NCI-H82 (cell line): Measurements from ENCODE around the gene KRT85.
A peak's percentile ranks its signal among the peaks of the same experiment; 100 is the strongest.
"Not testable (repeated sequence)": the region's sequence is repeated elsewhere in the genome, so short reads cannot be mapped to it uniquely, and the experiment has no call there.

Experiments
- DNase-seq: peaks from one replicate; lab custom pipeline; 2025; lab: John Stamatoyannopoulos, UW

KRT85 gene

DNA sequence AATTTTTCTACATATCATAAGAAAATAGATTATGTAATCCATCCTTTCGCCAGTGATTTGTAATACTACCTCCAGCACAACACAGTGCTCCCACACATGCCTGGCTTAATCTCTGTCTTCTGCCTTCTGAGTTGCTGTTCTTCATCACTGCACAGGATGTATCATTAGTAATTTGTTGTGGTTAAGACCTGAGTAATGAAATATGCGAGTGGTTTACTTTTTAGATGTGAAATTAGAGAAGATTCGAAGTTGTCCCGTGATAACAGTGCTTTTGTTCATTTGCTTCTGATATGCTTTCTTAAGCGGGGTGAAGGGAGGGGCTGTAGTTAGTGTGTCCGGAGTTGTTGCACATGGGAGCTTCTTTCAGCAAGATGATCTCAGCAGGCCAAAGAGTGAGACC is 18.1 kb downstream of the KRT85 start:
- peak; percentile 39 for DNase-seq

DNA sequence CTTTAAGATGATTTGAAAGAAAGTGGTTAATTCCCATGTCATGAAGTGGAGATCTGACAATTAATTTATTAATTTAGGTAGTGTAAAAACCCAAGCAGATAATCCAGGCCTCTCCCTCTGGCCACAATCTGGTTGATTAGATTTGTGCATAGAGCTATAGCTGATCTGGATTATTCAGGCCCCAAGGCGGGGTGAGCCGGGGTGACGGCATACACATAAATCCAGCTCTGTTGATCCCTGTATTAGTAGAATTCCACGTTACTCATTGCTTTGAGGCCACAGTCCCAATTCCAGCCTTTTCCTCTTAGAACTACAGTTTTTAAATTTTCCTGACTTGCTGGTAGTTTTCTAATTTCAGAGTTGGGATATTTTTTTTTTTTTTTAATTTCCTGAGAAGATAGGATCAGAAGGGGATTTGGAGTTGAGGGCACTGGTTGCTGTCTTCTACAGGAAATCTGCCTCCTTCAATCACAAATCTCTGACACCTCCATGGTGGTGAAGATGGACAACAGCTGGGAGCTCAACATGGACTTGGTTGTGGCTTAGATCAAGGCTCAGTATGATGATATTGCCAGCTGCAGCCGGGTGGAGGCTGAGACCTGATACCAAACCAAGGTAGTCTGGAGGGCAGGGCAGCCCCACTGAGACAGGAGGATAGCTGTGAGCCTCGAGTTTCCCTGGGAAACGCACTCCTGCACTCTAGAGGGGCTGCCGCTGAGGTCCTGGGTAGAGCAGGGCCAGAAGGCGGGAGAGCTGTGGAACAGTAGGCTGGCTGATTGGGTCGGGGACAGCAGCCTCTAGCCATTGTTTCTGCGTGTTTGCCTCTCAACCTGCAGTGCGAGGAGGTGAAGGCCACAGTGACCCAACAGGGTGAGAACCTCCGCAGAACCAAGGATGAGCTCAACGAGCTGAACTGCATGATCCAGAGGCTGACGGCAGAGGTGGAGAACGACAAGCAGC is 19.4 kb downstream of the KRT85 start:
- DNase-seq = peak; percentile 97

DNA sequence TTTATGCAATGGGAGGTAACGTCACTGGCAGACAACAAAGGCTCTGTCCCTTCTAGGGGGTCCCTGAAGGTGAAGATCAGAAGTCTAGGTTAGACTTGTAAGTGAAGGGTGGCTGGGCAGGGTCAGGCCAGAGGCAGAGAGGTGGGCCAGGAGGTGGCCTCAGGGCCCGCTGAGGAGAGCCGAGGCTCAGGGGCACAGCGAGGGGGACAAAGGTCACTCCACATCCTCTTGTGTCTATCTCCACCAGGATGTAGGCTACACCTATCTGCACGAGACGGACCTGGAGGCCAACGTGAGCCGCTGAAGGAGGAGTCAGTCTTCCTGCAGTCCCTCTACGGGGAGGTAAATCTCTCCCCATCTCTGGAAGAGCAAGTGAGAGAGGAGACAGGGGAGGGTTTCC is 20.3 kb downstream of the KRT85 start:
- DNase-seq = no peak

DNA sequence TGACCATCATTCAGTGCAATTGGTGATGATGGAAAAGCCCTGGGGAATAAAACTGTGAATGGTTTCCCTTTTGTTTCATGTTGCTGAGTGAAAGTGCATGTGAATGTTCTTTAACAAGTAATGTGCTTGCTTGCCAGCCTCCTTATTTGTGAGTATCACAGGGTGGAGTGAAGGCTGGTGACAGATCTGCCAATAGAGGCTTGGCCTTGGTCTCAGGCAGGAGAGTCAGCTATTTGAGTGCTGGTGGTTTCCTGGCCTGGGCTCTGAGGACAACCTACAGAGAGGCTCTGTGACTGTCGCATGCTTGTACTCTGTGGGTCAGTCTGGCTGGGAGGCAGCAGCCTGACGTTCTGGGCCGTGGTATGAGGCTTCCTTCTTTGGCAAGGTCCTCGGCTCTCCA is 20.7 kb downstream of the KRT85 start:
- no peak for DNase-seq

DNA sequence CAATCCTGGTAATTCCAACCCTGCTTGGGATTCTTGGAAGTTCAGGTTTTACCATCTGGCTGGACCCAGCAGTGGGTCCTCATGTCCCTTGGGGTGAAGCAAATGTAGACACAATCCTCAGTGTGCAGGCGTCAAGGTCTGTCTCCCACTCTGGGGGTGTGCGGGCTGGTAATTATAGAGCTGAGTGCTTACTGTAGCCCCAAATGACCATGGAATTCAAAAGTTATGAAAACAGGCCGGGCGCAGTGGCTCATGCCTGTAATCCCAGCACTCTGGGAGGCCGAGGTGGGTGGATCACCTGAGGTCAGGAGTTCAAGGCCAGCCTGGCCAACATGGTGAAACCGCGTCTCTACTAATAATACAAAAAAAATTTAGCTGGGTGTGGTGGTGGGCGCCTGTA is 22.2 kb downstream of the KRT85 start:
- DNase-seq = not testable (repeated sequence)

DNA sequence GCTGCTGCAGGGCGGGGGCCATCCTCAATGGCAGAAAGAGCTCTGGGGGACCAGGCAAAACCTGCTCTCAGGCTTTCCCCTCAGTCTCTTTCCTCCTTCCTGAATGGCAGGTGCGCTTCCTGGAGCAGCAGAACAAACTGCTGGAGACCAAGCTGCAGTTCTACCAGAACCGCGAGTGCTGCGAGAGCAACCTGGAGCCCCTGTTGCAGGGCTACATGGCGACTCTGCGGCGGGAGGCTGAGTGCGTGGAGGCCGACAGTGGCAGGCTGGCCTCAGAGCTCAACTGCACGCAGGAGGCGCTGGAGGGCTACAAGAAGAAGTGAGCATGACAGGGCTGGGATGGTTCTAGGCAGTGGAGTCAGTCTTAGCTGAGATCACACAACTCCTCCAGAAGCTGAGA is 23.2 kb downstream of the KRT85 start:
- DNase-seq = no peak

DNA sequence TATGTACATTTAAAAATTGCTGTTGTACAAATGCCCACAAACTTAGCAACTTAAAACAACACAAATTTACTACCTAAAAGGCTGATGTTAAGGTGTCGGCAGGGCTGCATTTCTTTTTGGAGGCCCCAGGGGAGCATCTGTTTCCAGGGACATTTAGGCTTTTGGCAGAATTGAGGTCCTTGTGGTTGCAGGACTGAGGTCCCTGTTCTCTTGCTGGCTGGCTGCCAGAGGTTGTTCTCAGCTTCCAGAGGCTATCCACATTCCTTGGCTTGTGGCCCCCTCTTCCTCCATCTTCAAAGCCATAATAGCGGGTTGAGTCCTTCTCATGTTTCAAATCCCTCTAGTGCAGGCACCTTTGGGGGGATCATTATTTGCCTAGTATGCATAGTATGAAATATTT is 23.7 kb downstream of the KRT85 start:
- no peak for DNase-seq

DNA sequence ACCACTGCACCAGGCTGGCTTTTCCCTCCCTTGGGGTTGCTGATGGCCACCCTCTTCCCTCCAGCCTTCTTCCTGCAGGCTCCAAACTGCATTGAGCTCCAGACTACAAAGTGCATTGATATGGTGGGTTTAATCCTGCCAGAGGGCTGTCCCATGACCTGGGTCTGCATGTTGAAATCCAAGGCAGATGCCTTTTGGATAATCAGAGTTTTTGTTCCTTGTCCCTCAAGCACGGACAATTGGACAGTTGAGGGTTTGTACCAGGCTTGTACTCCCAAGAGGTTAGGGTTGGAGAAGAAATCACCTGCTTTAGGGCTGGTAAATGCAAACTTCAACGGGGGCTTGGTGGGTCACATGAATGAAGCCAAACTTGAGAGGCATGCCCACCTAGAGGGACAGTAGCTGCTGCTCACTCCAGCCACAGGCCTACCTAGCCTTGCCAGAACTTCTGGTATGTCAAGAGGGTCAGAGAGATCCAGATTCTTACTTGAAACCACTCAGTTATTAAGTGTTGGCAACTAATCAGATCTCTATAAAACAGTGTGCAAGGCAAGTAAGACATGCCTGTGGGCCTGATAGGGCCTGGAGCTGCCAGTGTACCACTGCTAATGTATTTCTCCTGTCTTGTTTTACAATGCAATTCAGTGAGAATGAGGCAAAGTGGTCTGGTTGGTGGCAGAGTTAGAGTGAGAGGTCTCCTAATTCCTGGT is 24.3 kb downstream of the KRT85 start:
- no peak for DNase-seq

DNA sequence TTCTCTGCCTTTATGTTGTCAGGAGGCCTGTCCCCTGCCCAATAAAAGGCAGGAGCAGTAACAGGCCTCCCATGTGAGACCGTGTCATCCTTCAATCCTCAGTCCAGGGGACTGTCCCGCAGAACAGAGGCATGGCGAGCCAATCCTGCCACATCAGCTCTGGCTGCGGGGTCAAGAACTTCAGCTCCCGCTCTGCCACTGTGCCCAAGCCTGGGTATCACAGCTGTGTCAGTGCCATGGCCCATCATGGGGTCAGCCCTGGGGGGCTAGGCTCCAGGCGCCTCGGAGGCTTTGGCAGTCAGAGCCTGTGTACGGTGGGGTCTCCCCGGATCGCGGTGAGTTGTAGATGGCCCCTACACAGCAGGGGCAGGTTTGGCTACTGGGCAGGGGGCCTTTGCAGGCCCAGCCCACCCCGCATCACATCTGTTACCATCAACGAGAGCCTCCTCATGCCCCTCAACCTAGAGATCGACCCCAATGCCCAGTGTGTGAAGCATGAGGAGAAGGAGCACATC is 26.2 kb downstream of the KRT85 start:
- no peak for DNase-seq

DNA sequence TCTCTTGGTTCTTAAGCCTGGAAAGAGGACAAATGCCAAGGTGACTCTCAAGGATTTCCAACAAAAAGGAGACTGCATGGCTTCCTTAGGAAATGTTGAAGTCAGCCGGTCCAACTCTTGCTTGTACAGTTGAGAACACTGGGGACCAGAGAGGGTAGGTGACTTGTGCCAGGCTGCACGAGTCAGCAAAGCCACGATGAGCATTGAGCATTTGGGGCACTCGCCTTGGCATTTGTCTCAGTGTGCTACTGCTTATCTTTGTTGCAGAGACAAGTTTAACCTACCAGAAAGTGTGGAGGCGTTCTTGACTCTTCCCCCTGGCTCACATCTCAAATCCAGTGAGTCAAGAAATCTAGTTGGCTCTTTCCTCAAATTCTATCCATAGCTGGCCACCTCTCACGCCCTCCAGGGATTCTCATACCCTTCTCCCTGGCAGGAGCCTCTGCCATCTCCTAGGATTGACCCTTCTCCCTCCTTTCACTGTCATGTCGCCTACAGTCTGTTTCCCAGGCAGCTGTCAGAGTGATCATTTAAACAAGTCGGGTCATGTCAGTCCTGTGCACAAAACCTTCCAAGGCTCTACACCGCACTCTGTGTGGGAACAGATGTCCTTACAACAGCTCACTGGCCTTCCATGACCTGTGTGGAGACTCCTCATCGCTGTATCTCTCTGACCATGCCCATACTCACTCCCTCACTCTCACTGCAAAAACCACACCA is 28.9 kb downstream of the KRT85 start:
- no peak for DNase-seq

DNA sequence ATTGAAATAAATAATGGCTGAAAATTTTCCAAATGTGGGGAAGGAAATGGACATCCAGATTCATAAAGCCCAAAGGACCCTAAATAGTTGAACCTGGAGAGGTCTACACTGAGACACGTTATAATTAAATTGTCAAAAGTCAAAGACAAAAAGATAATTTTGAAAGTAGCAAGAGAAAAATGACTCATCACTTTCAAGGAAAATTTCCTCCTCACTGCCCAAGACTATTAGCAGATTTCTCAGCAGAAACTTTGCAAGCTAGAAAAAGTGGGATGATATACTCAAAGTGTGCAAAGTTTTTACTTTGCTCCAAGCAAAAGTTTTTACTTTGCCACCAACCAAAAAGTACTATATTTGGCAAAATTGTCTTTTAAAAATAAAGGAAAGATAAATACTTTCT is 30.2 kb downstream of the KRT85 start:
- no peak for DNase-seq

DNA sequence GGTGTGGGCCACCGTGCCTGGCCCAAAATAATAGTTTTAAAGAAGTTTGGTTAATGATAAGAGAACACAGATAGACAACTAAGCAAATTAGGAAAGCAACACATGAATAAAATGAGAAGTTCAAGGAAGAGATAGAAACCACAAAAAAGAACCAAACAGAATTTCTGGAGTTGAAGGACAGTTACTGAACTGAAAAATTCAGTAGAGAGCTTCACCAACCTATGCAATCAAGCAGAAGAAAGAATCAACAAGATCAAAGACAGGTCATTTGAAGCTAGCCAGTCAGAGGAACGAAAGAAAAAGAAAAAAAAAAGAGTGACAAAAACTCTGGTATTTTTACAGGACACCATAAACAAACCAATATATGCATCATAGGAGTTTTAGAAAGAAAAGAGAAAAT is 30.6 kb downstream of the KRT85 start:
- DNase-seq = no peak

DNA sequence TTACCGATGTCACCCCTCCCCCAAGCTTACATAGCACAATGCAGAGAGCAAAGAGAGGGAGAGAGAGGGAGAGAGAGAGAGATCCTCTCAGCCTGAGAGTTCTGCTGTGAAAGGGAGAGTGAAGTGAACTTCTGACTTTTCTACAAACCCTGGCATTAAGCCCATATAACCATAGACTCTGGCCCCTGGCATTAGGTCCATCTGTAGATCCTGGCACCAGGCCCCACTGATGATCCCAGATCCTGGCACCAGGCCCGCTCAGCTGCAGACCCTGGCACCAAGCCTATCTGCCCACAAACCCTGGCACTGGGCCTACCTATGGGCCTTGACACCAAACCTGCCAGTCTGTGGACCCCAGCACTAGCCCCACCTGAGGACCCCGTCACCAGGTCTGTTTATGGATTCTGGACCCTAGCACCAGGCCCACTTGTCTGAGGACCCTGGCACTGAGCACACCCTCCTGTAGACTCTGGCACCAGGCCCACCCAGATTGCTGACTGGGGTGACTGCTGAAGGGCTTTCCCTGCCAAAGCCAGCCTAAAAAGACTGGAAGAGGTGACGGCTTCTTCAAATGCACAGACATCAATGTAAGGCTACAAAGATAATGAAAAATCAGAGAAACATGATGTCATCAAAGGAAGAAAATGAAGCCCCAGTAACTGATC is 31.6 kb downstream of the KRT85 start:
- no peak for DNase-seq

DNA sequence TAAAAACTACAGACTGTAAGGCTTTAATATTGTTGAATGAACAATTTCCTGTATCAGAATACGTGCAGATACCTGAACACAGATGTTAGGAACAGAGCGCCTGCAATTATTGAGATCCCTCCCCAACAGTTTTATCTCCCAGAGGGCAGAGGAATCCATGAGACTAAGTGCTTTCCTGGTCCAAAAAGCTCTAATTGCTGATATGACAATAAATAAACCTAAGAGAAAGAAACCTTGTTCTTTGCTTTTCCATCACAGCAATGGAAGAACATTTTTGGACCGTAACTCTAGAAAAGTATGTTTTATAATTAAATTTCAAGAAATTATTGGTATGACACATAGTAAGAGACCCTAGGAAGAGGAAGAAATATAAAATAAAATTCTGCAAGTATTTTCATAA is 33.1 kb downstream of the KRT85 start:
- DNase-seq = no peak

DNA sequence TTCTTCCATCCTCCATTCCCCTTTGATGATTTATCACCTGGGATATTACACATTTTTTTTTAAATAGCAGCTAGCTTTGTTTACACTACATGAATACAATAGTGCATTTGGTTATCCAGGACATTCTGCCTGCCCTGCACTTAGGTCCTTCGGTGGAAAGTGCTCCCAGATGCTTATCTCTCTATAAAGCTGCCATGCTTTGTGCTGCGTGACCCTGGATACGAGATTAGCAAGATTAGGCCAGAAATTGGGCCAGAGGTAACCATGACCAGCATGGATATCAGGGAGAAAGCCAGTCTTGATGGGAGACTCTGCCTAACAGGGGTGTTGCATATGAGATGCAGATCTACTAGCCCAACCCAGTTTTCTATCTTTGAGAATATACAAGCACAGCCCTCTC is 34.0 kb downstream of the KRT85 start:
- no peak for DNase-seq

DNA sequence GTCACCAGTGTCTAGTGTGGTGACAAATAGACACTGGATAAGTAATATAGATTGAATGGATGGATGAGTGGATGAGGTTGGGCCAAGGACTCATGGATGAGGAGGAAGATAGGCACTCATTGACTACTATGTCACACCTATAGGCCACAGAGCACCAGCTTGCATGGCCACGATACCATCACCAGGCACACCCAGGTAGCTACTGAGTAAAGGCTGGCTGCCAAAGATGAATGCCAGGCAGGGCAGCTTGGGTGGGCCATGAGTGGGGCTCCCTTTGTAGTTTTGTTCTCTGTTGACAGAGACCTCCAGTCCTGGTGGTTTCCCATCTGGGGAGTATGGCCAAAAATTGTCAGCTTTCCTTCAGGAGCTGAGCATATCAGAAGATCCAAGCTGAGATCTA is 34.9 kb downstream of the KRT85 start:
- no peak for DNase-seq

DNA sequence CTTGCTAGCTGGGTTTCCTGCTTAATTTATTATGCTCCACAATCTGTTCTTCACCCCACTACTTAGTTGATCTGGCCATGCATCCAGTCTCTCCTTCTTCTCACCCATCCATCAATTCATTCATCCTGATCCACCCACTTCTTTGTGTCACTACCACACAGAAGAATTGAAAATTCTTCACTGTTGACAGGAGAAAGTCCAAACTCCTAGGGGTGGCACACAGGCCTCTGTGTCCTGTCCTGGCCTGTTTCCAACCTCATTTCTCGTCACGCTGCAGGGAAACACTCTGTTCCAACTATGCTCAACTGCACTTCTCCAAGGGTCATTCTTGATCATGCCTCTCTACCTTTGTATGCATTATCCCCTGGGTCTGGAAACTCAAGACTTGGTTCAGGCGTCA is 35.4 kb downstream of the KRT85 start:
- DNase-seq = no peak

DNA sequence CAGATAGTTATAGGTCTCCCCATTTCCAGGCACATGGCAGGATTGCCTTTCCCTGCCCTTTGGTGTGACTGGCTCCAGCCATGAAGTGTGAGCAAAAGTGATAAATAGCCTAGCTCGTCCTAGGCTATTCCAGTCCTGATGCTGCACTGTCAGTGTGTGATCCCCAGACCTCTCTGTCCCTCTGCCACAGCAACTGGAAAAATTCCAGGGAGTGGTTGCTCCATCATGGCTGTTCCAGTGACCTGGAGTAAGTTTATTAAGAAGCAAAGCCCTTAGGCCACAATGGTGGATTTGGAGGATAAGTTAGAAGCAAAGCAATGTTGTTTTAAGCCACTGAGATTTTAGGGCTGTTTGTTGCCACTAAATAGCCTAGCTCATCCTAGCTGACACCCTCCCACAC is 36.2 kb downstream of the KRT85 start:
- DNase-seq = no peak

DNA sequence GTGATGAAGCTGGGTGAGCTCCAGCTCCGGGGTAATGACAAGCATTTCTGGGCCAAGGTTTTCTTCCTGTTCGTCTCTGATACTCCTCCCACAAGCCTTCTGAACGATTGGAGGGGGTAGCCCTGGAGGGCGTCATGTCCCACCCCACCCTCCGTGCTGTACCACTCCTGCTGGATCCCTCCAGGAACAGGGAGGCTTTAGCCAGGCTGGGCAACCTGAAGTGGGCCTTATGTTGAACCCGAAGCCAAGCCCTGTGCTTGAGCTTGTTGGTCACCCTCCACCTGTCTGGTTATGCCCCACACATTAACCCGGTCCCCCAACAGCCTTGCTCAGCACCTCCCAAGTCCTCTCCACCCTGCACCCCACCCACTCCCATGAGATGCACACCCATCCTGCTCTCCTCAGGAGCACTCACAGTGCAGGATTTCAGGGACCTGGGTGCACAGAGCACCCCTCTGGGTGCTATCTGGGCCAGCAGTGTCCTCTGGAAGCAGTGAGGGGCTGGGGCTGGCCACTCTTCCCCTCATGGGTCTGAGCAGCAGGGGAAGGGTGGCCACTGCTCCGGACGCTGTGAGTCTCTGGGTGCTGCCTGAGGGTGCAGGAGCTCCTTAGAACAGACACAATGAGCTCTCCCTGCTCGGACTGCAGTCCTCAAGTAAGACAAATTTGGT is 39.3 kb downstream of the KRT85 start:
- DNase-seq = no peak

DNA sequence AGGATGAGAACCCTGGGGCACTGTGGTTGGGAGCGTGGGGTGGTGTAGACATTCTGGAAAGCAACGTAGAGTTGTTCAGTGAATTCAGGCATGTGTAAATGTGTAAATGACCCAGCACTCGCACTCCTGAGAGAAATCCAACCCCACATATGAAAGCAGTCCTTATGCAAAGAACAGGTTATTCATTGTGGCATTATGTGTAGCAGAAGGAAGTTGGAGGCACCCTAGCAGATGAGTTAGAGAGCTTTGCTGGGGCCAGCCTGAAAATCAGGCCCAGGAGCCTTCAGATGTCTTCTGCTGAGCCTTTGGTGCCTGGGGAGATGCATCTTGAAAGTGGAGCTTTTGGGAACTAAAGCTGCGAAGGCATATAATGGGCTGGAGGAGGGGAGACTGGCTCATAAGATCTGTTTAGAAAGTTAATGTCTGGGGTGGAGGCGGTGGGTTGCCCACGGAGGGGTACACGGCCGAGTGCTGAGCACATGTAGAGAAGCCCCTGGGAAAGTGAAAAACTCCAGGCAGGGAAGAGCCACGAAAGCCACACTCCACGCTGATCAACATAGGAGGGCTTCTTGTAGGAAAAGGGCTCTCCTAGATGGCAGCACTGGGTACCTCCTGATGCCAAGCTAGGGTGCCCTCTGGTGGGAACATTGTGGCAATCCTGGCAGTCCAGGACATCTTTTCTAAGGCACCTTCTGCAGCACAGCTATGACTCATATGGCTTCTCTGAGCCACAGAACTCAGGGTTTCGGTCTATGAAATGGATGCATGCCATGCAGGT is 40.0 kb downstream of the KRT85 start:
- peak; percentile 86 for DNase-seq

DNA sequence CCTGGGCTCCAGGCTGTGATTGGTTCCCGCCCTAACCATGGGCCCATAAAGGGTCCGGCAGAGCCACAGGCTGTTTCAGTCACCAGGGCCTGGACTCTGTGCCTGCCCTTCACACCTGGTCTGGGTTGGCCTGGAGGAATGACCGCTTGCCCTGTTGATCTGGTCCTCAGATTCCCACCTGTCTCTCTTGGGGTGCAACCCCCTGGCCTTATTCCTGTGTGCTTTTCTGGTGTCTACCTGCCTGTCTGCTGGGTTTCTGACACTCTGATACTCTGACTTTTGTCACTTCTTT is 43.2 kb downstream of the KRT85 start:
- no peak for DNase-seq
